SK-N-SH (cell line): ENCODE results near the gene UPP1. TPM values are rescaled to one million over a fixed set of nuclear protein-coding genes. Genes with fewer than 3 reads are reported as not detected.
A peak's percentile ranks its signal among the peaks of the same experiment; 100 is the strongest.

Experiments
- CTCF ChIA-PET: fragments of 300-600, 350-600 bp; formaldehyde crosslinking; extraction: SDS; loops from one replicate; lab custom pipeline; 2021; lab: Yijun Ruan, JAX
- POLR2A ChIA-PET: fragments of 350-600 bp; sonication (Branson Sonifier 250); formaldehyde crosslinking; extraction: SDS; loops from one replicate; lab custom pipeline; 2020; ENCODE audit warnings: antibody characterized with exemption, inconsistent platforms; lab: Yijun Ruan, JAX
- DNase-seq: peaks from one replicate; pipeline ENCODE4 v3.0.0; 2012
- H2AFZ ChIP-seq: fragments of 200-600 bp; sonication (generic); 2 replicates; pipeline ENCODE4 v1.8.1; 2016; ENCODE audit warnings: antibody characterized with exemption, mild to moderate bottlenecking, low read depth
- H3F3A ChIP-seq: fragments of 200-600 bp; sonication (generic); replicated peaks from 2 replicates; pipeline ENCODE3; 2016; ENCODE audit warnings: antibody characterized with exemption, mild to moderate bottlenecking; ENCODE audit not compliant: insufficient read depth
- H3K27ac ChIP-seq, 2 experiments: fragments of 200-500 bp in 1 of 2; fragments of 200-600 bp in 1 of 2; sonication (Bioruptor generic) in 1 of 2; sonication (generic), shearing (Covaris generic) in 1 of 2; 2 replicates each; pipeline versions ENCODE4 v1.5.1 to v1.6.1; 2014 to 2016; ENCODE audit warnings: low read depth in 2 of 2, inconsistent platforms in 1 of 2, low read length in 1 of 2, mild to moderate bottlenecking in 1 of 2, mixed read lengths in 1 of 2
- H3K27me3 ChIP-seq: fragments of 200-600 bp; sonication (generic), shearing (Covaris generic); 2 replicates; pipeline ENCODE4 v1.6.1; 2016; ENCODE audit warnings: mixed run types; ENCODE audit not compliant: insufficient read depth
- H3K36me3 ChIP-seq, 2 experiments: fragments of 200-500 bp in 1 of 2; fragments of 200-600 bp in 1 of 2; sonication (Bioruptor generic) in 1 of 2; sonication (generic) in 1 of 2; replicated peaks in 1 of 2; 2 replicates each; pipeline versions ENCODE3 to v1.5.1; 2014 to 2016; ENCODE audit warnings: low read length in 1 of 2, mild to moderate bottlenecking in 1 of 2; ENCODE audit not compliant: insufficient read depth in 2 of 2, control insufficient read depth in 1 of 2
- H3K4me1 ChIP-seq, 2 experiments: fragments of 200-500 bp in 1 of 2; fragments of 200-600 bp in 1 of 2; sonication (Bioruptor generic) in 1 of 2; sonication (generic), shearing (Covaris generic) in 1 of 2; 2 replicates each; pipeline versions ENCODE4 v1.5.1 to v1.6.1; 2014 to 2016; ENCODE audit warnings: low read depth in 1 of 2, low read length in 1 of 2, mixed run types in 1 of 2; ENCODE audit not compliant: insufficient read depth in 2 of 2, control insufficient read depth in 1 of 2
- H3K4me2 ChIP-seq: fragments of 200-600 bp; sonication (generic), shearing (Covaris generic); 2 replicates; pipeline ENCODE4 v1.6.1; 2017; ENCODE audit warnings: mixed run types
- H3K4me3 ChIP-seq, 2 experiments: fragments of 200-500 bp in 1 of 2; fragments of 200-600 bp in 1 of 2; sonication (Bioruptor generic) in 1 of 2; sonication (generic), shearing (Covaris generic) in 1 of 2; 2 replicates each; pipeline versions ENCODE4 v1.5.1 to v1.8.1; 2014 to 2016; ENCODE audit warnings: low read depth in 2 of 2, inconsistent platforms in 1 of 2, low read length in 1 of 2, mild to moderate bottlenecking in 1 of 2, mixed read lengths in 1 of 2, moderate library complexity in 1 of 2
- H3K79me2 ChIP-seq: fragments of 200-600 bp; sonication (generic); 2 replicates; pipeline ENCODE4 v1.8.1; 2017; ENCODE audit warnings: mild to moderate bottlenecking; ENCODE audit not compliant: insufficient read depth
- H3K9ac ChIP-seq: fragments of 200-600 bp; sonication (generic); 2 replicates; pipeline ENCODE4 v1.6.1; 2017; ENCODE audit warnings: mixed run types
- H3K9me2 ChIP-seq: fragments of 200-600 bp; sonication (generic); 2 replicates; pipeline ENCODE4 v1.6.1; 2017; ENCODE audit warnings: mixed run types
- H3K9me3 ChIP-seq: fragments of 200-600 bp; sonication (generic); 2 replicates; pipeline ENCODE4 v1.6.1; 2017; ENCODE audit warnings: mixed run types, mild to moderate bottlenecking, moderate library complexity
- H4K20me1 ChIP-seq: fragments of 200-600 bp; sonication (generic); 2 replicates; pipeline ENCODE4 v1.6.1; 2017; ENCODE audit warnings: mild to moderate bottlenecking, mixed run types; ENCODE audit not compliant: insufficient read depth
- CHD2 ChIP-seq: fragments of 150-350 bp; IDR thresholded peaks from 2 replicates; pipeline ENCODE4 v1.6.1; 2018; ENCODE audit warnings: low read length; ENCODE audit not compliant: partially characterized antibody
- ELF1 ChIP-seq: IDR thresholded peaks from 2 replicates; pipeline ENCODE4 v1.4.0; 2012
- FOSL2 ChIP-seq: IDR thresholded peaks from 2 replicates; pipeline ENCODE4 v1.4.0; 2012; ENCODE audit warnings: low read depth, mild to moderate bottlenecking, moderate library complexity, borderline replicate concordance
- FOXM1 ChIP-seq: IDR thresholded peaks from 2 replicates; pipeline ENCODE4 v1.4.0; 2012; ENCODE audit warnings: low read depth, mild to moderate bottlenecking
- GATA2 ChIP-seq: sonication (generic); formaldehyde crosslinking; IDR thresholded peaks from 2 replicates; pipeline ENCODE4 v1.5.0; 2020; ENCODE audit warnings: mild to moderate bottlenecking, missing genetic modification reagents
- IRF3 ChIP-seq: fragments of 150-350 bp; IDR thresholded peaks from 2 replicates; pipeline ENCODE4 v1.6.1; 2016; ENCODE audit warnings: mild to moderate bottlenecking, low read depth, low read length
- JUND ChIP-seq: IDR thresholded peaks from 2 replicates; pipeline ENCODE4 v1.4.0; 2012
- MAX ChIP-seq: IDR thresholded peaks from 2 replicates; pipeline ENCODE4 v1.4.0; 2012; ENCODE audit warnings: low read depth
- MEF2A ChIP-seq: IDR thresholded peaks from 2 replicates; pipeline ENCODE4 v1.4.0; 2012; ENCODE audit warnings: low read depth, borderline replicate concordance
- NFIC ChIP-seq: IDR thresholded peaks from 2 replicates; pipeline ENCODE4 v1.4.0; 2012; ENCODE audit warnings: borderline replicate concordance
- POLR2AphosphoS5 ChIP-seq: IDR thresholded peaks from 2 replicates; pipeline ENCODE4 v1.6.1; 2012; ENCODE audit warnings: low read depth, low read length
- RAD21 ChIP-seq: IDR thresholded peaks from 2 replicates; pipeline ENCODE4 v1.6.1; 2012; ENCODE audit warnings: mild to moderate bottlenecking, low read length
- RCOR1 ChIP-seq: fragments of 150-350 bp; IDR thresholded peaks from 2 replicates; pipeline ENCODE4 v1.6.1; 2017; ENCODE audit warnings: antibody characterized with exemption, low read length
- RFX5 ChIP-seq: IDR thresholded peaks from 2 replicates; pipeline ENCODE4 v1.6.1; 2012; ENCODE audit warnings: mild to moderate bottlenecking, improper control_type of control experiment, low read length
- SIN3A ChIP-seq: IDR thresholded peaks from 2 replicates; pipeline ENCODE4 v1.6.1; 2012; ENCODE audit warnings: low read depth, mild to moderate bottlenecking, low read length, moderate library complexity, borderline replicate concordance
- SMC3 ChIP-seq: IDR thresholded peaks from 2 replicates; pipeline ENCODE4 v1.6.1; 2012; ENCODE audit warnings: low read depth, low read length, improper control_type of control experiment
- TCF12 ChIP-seq: IDR thresholded peaks from 2 replicates; pipeline ENCODE4 v1.4.0; 2012
- TEAD4 ChIP-seq: IDR thresholded peaks from 2 replicates; pipeline ENCODE4 v1.4.0; 2012; ENCODE audit warnings: mild to moderate bottlenecking, borderline replicate concordance; ENCODE audit not compliant: insufficient read depth
- USF2 ChIP-seq: fragments of 150-350 bp; IDR thresholded peaks from 2 replicates; pipeline ENCODE4 v1.6.1; 2017; ENCODE audit warnings: antibody characterized with exemption, low read length, low read depth, borderline replicate concordance
- YY1 ChIP-seq: IDR thresholded peaks from 2 replicates; pipeline ENCODE4 v1.4.0; 2012; ENCODE audit warnings: low read depth, mild to moderate bottlenecking
- WGBS: methylation state at CpG from one replicate; pipeline ENCODE4 v1.1.6; 2017; ENCODE audit warnings: low lambda C conversion rate; 5-methylcytosine and 5-hydroxymethylcytosine counted together
- polyA plus RNA-seq, 3 experiments: library from polyadenylated mRNA; depleted of rRNA; stranded (reverse); fragments of >200 nt; gene quantifications; 2 replicates each; pipeline ENCODE4 v1.2.3, GENCODE V29; 2012
- TF ChIP-seq, protein P1 (sequence below): IDR thresholded peaks from 2 replicates; pipeline ENCODE4 v1.6.1; 2012; ENCODE audit warnings: mild to moderate bottlenecking, low read depth, low read length, moderate library complexity
- TF ChIP-seq, protein P2 (sequence below): IDR thresholded peaks from 2 replicates; pipeline ENCODE4; 2012
- TF ChIP-seq, protein P3 (sequence below): IDR thresholded peaks from 2 replicates; pipeline ENCODE4 v1.4.0; 2012; ENCODE audit warnings: low read depth, borderline replicate concordance

Gene UPP1
- polyA plus RNA-seq, 1 of the 3 experiments (the other 2 are of a cell fraction) = 56.9 TPM

GRCh38 chr7:48042216-48042615 is 46.8 kb upstream of the UPP1 start (continued):
- TF ChIP-seq JUND (peak; percentile 57; the same call in 1 of the 2 replicates), TCF12 (peak; percentile 81), FOSL2 (peak; percentile 40; the same call in 1 of the 2 replicates), IRF3 (no peak), YY1 (no peak), GATA2 (CRISPR knock-in tag) (no peak), NFIC (peak; percentile 92), MAX (peak; percentile 36), ELF1 (no peak), RFX5 (no peak), RAD21 (no peak), POLR2AphosphoS5 (peak; percentile 25; the same call in 1 of the 2 replicates), FOXM1 (no peak)
- TF ChIP-seq, protein P1, sequence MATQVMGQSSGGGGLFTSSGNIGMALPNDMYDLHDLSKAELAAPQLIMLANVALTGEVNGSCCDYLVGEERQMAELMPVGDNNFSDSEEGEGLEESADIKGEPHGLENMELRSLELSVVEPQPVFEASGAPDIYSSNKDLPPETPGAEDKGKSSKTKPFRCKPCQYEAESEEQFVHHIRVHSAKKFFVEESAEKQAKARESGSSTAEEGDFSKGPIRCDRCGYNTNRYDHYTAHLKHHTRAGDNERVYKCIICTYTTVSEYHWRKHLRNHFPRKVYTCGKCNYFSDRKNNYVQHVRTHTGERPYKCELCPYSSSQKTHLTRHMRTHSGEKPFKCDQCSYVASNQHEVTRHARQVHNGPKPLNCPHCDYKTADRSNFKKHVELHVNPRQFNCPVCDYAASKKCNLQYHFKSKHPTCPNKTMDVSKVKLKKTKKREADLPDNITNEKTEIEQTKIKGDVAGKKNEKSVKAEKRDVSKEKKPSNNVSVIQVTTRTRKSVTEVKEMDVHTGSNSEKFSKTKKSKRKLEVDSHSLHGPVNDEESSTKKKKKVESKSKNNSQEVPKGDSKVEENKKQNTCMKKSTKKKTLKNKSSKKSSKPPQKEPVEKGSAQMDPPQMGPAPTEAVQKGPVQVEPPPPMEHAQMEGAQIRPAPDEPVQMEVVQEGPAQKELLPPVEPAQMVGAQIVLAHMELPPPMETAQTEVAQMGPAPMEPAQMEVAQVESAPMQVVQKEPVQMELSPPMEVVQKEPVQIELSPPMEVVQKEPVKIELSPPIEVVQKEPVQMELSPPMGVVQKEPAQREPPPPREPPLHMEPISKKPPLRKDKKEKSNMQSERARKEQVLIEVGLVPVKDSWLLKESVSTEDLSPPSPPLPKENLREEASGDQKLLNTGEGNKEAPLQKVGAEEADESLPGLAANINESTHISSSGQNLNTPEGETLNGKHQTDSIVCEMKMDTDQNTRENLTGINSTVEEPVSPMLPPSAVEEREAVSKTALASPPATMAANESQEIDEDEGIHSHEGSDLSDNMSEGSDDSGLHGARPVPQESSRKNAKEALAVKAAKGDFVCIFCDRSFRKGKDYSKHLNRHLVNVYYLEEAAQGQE = no peak

DNA sequence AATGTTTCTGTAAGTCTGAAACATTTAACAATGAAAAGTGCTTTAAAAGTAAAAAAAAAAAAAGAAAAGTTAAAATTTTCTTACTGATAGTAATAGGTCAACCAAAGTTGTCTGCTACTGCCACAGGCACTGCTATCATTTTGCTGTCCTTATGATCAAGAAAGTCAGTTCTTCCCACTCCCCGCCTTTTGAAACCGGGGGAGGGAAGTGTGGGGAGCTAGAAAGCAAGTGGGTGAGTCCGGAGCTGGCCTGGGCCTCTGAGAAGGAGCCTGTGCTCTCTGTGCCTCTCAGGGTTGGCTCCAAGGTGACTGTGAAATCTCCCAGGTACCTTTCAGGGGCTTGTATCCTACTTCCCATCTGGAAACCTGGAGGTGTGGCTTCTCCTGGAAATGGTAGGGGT is 46.4 kb upstream of the UPP1 start:
- ChIA-PET CTCF (interaction anchor here (0.6 to 1.0 kb wide), 2 partner anchors 68 to 112 kb away, joined by 3 read pairs; no protein-coding TSS in a partner anchor), POLR2A (no interaction called here)
- no peaks in the 10 kb centered on the region for H3K9me2 ChIP-seq
- H3F3A ChIP-seq = peaks cover 20% of the 10 kb centered on the region
- H3K27me3 ChIP-seq = no peaks in the 10 kb centered on the region
- H3K27ac ChIP-seq = peak overlapping the region in 1 of 2 experiments; percentile 87; a peak in 3 of 4 replicates
- peak overlapping the region; percentile 46 for H3K4me2 ChIP-seq
- no peaks in the 10 kb centered on the region for H3K36me3 ChIP-seq
- no peak for DNase-seq
- H4K20me1 ChIP-seq = no peaks in the 10 kb centered on the region
- H3K4me3 ChIP-seq = no peak overlapping the region
- H2AFZ ChIP-seq = peak overlapping the region; percentile 41; the same call in 1 of the 2 replicates
- H3K79me2 ChIP-seq = no peaks in the 10 kb centered on the region
- no peaks in the 10 kb centered on the region for H3K9me3 ChIP-seq
- peaks cover 2 to 25% of the 10 kb centered on the region in 2 experiments; a peak in 3 of 4 replicates for H3K4me1 ChIP-seq
- H3K9ac ChIP-seq = peak overlapping the region; percentile 54; the same call in 1 of the 2 replicates
- WGBS = 51% methylated on average over 3 of the region's 3 CpGs
- TF ChIP-seq, protein P2, sequence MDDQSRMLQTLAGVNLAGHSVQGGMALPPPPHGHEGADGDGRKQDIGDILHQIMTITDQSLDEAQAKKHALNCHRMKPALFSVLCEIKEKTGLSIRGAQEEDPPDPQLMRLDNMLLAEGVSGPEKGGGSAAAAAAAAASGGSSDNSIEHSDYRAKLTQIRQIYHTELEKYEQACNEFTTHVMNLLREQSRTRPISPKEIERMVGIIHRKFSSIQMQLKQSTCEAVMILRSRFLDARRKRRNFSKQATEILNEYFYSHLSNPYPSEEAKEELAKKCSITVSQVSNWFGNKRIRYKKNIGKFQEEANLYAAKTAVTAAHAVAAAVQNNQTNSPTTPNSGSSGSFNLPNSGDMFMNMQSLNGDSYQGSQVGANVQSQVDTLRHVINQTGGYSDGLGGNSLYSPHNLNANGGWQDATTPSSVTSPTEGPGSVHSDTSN = no peak
- TF ChIP-seq RCOR1 (no peak), USF2 (no peak), MEF2A (no peak), NFIC (no peak), SIN3A (no peak), TCF12 (no peak), TEAD4 (no peak), IRF3 (no peak), CHD2 (no peak), SMC3 (no peak)
- TF ChIP-seq, protein P3, sequence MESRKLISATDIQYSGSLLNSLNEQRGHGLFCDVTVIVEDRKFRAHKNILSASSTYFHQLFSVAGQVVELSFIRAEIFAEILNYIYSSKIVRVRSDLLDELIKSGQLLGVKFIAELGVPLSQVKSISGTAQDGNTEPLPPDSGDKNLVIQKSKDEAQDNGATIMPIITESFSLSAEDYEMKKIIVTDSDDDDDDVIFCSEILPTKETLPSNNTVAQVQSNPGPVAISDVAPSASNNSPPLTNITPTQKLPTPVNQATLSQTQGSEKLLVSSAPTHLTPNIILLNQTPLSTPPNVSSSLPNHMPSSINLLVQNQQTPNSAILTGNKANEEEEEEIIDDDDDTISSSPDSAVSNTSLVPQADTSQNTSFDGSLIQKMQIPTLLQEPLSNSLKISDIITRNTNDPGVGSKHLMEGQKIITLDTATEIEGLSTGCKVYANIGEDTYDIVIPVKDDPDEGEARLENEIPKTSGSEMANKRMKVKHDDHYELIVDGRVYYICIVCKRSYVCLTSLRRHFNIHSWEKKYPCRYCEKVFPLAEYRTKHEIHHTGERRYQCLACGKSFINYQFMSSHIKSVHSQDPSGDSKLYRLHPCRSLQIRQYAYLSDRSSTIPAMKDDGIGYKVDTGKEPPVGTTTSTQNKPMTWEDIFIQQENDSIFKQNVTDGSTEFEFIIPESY = no peak
